GM19468 (cell line): ENCODE data around the gene FHOD3.
"Not testable (repeated sequence)": the region's sequence is repeated elsewhere in the genome, so short reads cannot be mapped to it uniquely, and the experiment has no call there.

ENCODE experiments used
- ATAC-seq: cut with Tn5 transposase; IDR thresholded peaks from one replicate; pipeline ENCODE4 v1.9.1; 2021; ENCODE audit warnings: mild to moderate bottlenecking, moderate library complexity, moderate number of reproducible peaks; ENCODE audit not compliant: unreplicated experiment; ENCODE audit errors: extremely low read depth

FHOD3 gene

DNA sequence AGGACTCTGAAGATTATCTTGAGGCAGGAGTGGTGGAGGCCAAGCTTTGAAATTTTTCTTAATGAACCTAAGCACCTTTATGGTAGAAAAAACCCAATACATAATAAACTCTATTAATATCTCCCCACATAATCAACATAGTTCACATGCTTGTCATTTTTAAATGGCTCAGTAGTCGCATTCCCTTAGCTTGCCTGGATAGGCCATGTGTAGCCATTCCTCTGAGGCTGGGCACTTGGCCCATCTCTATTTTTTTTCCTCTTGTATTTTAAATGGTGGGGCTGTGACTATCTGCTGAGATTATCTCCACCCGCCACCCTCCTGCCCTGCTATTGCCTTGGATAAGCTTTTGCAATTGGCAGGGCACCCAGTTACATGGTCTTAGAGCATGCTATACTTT is 143.1 kb downstream of the FHOD3 start:
- ATAC-seq: no peak

DNA sequence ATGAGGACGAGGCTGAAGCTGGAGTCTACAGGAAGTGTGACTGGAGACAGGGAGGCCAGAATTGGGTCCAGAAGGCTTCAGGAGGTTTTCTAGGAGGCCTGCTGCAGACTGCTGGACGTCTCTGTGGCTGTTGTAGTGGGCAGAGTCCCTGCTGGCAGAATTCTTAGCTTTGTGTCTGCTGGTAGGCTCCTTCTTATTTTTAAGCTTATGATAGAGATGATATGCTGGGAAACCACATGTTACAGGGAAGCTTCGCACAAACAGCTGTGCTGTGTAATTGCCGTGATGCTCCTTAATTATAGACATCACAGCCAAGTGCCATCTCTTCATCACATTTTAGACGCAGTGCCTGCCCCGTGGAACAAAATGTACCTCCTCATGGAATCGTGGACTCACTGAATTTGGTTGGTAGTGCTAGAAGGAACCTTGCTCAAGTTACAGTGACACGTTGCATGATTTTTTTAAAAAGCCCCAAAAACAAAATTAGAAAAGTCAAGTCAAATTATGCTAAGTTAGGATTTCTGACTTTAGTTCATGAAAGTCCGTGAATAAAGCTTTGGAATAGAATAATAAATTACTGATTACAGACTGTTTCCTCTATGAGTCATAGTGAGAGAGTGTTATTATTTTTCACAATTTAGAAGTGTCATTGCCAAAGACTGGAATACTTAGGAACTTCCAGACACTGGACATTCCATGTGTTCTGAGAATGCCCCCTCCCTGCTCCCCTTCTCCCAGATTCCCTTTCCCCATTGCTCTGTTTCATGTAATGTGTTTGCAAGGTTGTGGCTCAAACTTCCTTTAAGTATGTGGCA is 144.1 kb downstream of the FHOD3 start:
- no peak for ATAC-seq

DNA sequence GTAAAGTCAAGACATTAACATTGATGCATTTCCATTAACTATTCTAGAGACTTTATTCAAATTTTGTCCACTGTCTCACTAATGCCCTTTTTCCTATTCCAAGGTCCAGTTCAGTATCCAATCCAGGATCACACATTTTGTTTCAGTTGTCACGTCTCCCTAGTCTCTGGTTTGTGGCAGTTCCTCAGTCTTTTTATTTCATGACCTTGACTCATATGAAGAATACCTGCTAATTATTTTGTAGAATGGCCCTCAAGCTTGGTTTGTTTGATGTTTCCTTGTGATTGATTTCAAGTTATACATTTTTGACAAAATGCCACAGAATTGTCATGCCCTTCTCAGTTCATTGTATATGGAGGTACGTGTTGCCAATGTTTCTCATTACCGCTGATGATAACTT is 145.2 kb downstream of the FHOD3 start:
- no peak for ATAC-seq

DNA sequence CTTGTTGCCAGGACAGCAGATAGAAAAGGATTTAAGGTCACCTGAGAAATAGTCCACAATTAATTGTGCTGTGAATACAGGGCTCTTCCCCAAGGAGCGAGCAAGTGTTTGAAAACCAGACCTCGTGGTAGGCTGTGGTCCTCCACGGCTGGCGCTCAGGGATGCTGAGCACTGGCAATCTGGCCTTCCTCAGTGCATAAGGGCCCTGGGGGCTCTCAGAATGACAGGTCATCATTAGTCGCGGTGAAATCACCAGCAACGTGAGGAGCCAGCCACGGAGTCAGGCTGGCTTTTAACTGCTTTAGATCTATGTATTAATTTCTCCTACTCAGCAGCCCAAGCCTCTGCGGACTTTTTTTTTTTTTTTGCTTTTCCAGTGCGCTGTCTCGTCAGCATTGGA is 148.5 kb downstream of the FHOD3 start:
- no peak for ATAC-seq

DNA sequence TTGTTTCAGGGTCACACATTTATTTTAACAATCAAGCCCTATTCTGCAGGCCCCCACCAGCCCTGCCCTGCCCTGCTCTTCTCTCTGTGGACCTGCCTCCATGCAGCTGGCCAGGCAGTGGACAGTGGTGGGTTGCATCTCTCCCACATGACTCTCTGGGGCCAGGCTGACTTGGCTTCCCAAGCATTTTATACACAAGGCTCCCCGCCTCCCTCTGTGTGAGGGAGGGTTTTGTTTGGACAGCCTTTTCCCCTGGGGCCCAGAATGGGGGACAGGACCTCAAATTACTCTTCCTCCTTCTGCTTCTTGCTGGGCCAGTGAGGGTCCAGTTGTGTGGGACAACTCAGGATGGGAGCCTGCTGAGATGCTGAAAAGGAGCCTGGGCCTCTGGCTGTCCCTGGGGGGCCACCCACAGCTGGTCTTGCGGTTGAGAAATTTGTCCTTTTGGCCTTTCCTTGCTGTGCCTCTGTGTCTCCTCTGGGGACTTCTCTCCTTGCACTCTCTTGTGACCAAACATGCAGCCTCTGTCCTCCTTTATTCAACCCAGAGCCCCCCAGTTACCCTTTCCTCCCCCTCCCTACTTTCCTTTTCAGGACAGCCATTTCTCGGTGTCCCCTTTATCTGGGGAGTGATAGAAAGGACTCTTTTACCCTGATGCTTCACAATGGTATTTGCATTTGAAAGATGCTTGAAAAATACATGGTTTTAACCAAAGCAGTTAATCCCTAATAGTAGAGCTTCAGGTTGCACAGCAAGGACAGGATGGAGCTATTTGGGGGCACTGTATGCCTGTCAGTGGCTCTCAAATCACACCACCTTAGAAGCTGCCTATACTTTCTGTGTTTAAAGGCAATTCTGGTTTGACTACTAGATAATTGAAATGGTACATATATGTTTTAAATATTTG is 151.1 kb downstream of the FHOD3 start:
- ATAC-seq: no peak

DNA sequence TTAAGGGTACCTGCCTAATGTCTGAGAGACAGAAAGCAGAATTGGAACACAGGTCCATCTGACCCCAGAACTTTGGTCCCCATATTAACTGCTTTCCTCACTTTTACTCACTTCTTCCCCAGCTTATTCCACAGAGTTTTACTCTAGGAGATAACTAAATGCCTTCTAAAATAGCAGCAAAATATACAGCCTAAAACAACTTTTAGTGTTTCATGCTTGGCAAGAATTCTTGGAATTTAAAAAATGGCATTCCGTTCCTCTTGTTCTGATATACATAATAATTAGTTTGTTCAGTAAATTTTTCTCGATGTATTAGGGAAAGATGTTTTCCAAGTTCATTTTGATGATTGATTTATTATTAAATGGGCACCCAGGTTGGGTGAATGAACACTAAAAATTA is 151.9 kb downstream of the FHOD3 start:
- ATAC-seq: no peak

DNA sequence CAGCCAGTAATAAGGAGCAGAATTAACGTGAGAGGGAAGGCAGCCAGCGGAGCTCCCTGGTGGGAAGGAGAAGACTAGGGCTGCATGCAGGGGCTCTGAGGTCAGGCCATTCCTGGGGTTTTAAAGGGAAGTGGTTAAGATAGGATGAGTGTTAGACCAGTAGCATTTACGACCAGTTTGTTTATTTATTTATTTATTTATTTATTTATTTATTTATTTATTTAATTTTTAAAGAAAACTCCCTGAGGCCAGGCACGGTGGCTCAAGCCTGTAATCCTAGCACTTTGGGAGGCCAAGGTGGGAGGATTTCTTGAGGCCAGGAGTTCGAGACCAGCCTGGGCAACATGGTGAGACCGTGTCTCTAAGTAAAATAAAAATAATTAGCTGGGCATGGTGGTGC is 152.8 kb downstream of the FHOD3 start:
- no peak for ATAC-seq

DNA sequence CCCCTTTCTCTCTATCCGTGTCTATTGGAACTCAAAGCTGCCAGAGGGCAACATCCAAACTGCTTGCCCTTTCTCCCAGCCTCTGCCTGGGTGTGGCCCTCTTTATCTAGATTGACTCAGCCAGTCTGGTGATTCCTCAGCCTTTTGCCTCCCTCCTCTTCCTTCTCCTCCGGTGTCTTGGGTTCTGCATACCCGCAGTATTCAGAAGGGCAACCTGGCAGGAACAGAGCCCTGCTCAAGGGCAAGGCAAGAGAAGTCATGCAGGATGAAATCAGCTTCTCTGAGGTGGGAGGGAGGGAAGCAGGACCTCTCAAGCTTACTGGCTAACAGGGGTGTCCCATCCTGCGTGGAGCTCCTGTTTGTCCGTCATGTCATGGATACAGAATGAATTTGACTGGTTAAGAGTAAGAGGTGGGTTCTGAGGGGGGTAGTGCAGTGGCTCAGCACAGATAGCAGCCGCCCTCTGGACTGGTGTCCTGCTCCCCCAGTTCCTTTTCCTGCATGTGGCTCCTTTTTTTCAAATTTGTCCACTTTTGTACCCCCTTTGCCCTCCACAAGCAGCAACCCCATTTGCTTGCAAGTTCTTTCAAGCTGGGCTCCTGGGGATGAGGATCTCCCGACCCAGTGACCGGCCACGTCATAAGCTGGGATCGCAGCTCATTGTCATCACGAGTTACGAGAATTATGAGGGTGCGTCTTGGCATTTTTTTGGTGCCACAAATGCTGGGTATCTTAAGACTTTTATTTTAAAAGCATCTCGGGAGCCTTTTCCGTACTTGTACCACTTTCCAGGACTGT is 154.1 kb downstream of the FHOD3 start:
- no peak for ATAC-seq

DNA sequence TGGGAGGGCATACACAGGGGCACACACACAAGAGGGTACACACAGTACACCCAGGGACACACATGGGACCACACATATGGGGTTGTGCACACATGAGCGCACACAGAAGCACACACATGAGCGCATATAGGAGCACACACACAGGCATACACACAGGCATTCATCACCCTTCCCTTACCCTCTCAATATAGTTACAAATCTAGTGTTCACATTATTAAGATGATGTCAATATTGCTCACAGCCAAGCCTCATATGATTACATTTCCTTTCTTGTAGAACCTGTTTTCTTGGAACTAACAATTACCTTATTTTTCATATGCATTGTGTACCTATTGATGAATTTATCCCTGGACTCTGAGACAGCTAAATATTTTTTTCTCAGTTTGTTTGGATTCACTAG is 156.7 kb downstream of the FHOD3 start:
- no peak for ATAC-seq

DNA sequence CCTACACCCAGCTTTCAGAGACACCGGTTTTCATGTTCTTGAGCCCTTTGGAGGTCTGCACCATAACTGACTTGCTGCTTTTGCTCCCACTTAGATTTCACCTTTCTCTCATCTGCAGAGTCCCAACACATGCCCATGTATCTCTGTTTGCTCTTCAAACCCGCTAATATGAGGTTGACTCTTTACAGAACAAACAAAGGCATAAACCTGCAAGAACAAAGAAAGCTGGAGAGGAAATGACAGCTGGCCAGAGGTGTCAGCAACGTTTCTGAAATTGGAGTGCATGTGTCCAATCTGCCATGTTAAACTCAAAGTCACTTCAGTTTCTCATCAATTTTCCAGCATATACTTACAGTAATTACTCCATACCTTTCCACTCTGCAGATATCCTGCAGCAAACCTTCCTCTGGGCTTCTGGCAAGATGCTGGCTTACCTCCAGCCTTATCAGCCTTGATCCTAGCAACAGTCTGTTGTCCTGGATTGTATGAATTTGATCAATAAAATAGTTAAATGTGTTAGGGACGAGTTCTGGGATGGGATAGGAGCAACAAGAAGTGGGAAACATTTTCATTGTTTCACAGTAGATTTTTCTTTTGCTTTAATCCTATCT is 157.4 kb downstream of the FHOD3 start:
- no peak for ATAC-seq

DNA sequence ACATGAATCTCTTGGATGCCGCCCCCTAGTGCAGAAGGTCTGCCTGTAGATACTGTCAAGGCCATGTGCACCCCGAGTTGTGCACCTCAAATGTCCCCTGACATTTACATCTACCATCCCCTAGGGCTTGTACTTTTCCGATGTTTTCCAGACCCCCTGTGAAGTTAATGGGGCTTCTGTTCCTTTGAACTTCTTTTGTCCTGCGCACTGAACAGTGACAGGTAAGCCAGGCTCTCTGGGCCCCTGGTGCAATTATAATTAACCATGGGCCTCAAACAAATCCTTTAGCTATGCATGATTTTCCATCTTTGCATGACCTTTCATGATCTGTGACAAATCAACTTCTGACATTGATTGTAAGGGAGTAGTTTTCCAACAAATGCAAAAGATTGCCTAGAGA is 158.4 kb downstream of the FHOD3 start:
- no peak for ATAC-seq

DNA sequence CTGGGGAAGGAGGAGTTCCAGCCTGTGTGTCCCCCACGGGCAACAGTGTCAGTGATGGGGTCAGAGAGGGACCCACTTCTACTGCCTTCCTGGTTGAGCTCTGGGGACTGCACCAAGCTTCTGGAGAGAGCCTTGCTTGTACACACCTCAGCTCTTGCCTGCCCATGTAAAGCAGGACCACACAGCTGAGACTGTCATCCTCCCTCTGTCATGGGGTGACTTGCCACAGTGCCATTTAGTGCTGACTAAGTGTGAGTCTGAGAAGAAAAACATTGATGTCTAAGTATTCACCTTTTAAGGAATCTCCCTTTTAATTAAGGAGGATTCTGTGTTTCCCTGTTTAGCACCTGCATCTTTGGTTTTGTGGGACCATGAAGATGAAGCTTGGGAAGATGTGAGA is 159.1 kb downstream of the FHOD3 start:
- ATAC-seq: no peak

DNA sequence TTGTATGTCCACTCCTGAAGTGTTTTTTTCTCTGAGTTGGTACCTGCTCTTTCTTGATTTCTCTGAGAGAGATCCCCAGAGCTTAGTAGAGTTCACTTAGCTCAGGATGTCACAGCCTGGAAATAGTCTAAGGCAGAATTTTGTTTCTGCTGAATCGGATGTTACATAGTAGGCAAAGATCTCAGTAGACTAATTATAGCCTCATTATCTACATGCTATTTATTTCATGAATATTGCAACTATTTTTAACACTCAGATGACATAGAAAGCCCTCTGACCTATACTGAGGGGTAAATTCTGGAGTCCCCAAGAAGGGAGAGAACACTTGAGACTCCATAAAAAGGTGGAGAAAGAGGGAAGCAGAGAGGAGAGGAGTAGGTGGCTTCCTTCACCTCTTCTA is 160.2 kb downstream of the FHOD3 start:
- no peak for ATAC-seq

DNA sequence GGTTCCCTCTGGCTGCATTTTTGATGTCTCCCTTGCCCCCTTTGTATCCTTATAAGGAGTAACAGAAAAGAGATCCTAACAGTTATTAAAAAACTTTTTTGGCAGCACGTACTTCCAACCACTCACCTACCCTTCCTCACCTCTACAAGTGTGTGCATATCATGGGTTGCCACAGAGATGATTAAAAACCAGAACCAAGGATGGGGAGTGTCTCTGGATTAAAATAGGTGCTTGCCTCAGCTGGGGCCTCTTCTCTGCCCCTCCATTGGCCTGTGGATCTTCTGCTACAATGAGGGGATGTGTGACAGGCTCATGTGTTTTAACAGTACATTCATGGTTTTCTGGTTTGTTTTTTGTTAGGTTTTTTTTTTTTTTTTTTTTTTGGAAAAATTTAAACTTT is 160.8 kb downstream of the FHOD3 start:
- no peak for ATAC-seq

DNA sequence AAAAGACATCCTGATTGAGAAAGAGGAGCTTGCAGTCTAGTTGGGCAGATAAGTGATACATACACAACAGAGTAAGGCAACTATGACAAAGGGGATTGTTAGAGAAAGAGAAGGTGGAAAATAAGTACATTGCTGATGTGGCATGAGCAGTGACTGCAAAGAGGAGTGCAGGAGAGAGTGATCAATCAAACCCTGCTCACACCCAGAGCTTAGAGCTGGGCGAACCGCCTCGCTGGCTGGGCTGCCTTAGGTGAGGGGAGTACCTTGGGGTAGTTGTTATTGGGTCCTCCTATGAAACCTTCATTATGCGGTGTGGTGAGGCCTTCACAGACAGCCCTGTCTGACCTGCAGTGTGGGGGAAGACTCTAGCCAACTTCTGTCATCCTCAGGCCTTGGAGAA is 161.7 kb downstream of the FHOD3 start:
- ATAC-seq: no peak

DNA sequence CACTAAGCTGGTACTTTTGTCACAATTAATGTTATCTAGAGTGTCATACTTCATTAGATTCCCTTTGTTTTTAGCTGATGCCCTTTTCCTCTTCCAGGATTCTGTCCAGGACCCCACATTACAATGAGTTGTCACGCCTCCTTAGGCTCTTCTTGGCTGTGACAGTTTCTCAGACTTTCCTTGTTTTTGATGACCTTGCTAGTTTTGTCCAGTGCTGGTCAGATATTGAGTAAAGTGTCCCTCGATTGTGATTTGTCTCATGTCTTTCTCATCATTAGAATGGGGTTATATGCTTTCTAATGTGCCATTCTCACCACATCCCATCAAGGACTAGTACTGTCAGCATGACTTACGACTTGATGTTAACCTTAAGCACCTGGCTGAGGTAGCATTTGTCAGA is 162.3 kb downstream of the FHOD3 start:
- ATAC-seq: no peak

DNA sequence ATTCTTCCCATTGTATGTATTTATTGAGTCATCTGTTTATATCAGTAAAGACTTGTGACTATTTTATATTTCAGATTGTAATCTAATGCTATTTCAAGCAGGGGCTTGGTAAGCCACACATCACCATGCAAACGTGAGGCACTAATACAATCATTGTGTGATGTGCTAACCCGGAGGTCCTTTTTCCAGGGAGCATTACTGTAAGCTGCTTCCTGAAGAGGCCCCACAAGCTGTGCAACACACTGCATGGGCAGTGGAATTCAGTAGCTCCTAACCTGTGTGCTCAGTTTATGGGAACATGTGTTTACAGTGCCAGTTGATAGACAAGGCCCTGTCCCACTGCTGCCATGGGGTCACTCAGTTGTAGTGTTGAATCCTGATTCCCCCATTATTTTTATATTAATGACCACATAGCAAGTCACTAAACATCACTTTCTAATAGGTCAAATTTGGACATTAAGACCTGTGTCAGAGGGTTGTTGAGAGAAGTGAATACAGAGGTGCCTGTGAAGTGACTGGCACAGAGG is 162.9 kb downstream of the FHOD3 start:
- ATAC-seq: no peak

DNA sequence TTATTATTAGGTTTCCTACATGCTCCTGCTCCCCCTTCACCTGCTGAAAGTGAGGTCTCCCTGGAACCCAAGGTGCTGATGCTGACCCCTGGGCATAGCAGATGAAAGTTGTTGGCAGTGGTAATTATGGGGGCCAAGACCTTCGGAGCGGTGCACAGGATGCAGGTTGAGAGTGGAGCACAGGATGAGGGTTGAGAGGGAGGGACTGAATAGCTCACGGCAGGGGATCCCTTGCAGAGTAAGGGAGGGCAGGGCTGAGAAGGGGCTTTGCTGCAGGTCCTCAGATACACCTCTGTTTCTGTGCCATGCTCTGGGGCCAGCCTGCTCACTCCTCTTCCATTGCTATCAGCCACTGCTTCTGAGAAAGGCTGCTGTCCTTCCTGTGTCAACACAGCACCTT is 163.3 kb downstream of the FHOD3 start:
- ATAC-seq: no peak

DNA sequence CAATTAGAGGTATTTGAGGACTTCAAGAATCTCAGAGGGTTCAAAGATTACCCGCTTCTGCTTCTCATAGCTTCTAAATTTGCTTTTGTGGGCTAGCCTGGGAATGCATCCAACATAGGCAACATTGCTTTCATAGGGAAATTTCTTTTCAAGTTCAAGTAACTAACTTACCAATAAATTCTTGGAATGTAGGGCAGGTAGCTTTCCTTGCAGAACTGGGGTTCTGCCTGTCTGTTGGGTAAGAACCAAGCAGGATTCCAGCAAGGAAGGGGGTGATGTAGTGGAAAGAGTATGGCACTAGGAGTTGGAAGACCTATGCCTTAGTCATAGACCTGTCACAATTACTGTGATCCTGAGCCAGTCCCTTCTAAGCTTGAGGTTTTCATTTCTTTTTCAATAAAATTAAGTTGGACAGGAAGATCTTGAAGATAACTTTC is 164.1 kb downstream of the FHOD3 start:
- ATAC-seq: no peak

DNA sequence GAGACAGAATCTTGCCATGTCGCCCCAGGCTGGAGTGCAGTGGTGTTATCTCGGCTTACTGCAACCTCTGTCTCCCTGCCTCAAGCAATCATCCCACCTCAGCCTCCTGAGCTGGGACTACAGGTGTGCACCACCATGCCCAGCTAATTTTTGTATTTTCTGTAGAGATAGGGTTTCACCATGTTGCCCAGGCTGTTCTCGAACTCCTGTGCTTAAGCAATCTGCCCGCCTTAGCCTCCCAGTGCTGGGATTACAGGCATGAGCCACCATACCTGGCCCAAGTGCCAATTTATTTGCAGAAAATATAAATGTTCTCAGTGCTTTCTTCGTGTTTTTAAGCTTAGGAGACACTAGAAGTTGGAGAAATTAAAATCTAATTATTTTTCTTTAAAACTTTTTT is 166.0 kb downstream of the FHOD3 start:
- not testable (repeated sequence) for ATAC-seq
